SK-N-SH (cell line): Measurements from ENCODE around the gene LCN2. TPM values are rescaled to one million over a fixed set of nuclear protein-coding genes. Genes with fewer than 3 reads are reported as not detected.

Source experiments
- CTCF ChIA-PET: fragments of 300-600, 350-600 bp; formaldehyde crosslinking; extraction: SDS; loops from one replicate; lab custom pipeline; 2021; lab: Yijun Ruan, JAX
- POLR2A ChIA-PET: fragments of 350-600 bp; sonication (Branson Sonifier 250); formaldehyde crosslinking; extraction: SDS; loops from one replicate; lab custom pipeline; 2020; ENCODE audit warnings: antibody characterized with exemption, inconsistent platforms; lab: Yijun Ruan, JAX
- DNase-seq: peaks from one replicate; pipeline ENCODE4 v3.0.0; 2012
- H2AFZ ChIP-seq: fragments of 200-600 bp; sonication (generic); 2 replicates; pipeline ENCODE4 v1.8.1; 2016; ENCODE audit warnings: antibody characterized with exemption, mild to moderate bottlenecking, low read depth
- H3F3A ChIP-seq: fragments of 200-600 bp; sonication (generic); replicated peaks from 2 replicates; pipeline ENCODE3; 2016; ENCODE audit warnings: antibody characterized with exemption, mild to moderate bottlenecking; ENCODE audit not compliant: insufficient read depth
- H3K27ac ChIP-seq, 2 experiments: fragments of 200-500 bp in 1 of 2; fragments of 200-600 bp in 1 of 2; sonication (Bioruptor generic) in 1 of 2; sonication (generic), shearing (Covaris generic) in 1 of 2; 2 replicates each; pipeline versions ENCODE4 v1.5.1 to v1.6.1; 2014 to 2016; ENCODE audit warnings: low read depth in 2 of 2, inconsistent platforms in 1 of 2, low read length in 1 of 2, mild to moderate bottlenecking in 1 of 2, mixed read lengths in 1 of 2
- H3K27me3 ChIP-seq: fragments of 200-600 bp; sonication (generic), shearing (Covaris generic); 2 replicates; pipeline ENCODE4 v1.6.1; 2016; ENCODE audit warnings: mixed run types; ENCODE audit not compliant: insufficient read depth
- H3K36me3 ChIP-seq, 2 experiments: fragments of 200-500 bp in 1 of 2; fragments of 200-600 bp in 1 of 2; sonication (Bioruptor generic) in 1 of 2; sonication (generic) in 1 of 2; replicated peaks in 1 of 2; 2 replicates each; pipeline versions ENCODE3 to v1.5.1; 2014 to 2016; ENCODE audit warnings: low read length in 1 of 2, mild to moderate bottlenecking in 1 of 2; ENCODE audit not compliant: insufficient read depth in 2 of 2, control insufficient read depth in 1 of 2
- H3K4me1 ChIP-seq, 2 experiments: fragments of 200-500 bp in 1 of 2; fragments of 200-600 bp in 1 of 2; sonication (Bioruptor generic) in 1 of 2; sonication (generic), shearing (Covaris generic) in 1 of 2; 2 replicates each; pipeline versions ENCODE4 v1.5.1 to v1.6.1; 2014 to 2016; ENCODE audit warnings: low read depth in 1 of 2, low read length in 1 of 2, mixed run types in 1 of 2; ENCODE audit not compliant: insufficient read depth in 2 of 2, control insufficient read depth in 1 of 2
- H3K4me2 ChIP-seq: fragments of 200-600 bp; sonication (generic), shearing (Covaris generic); 2 replicates; pipeline ENCODE4 v1.6.1; 2017; ENCODE audit warnings: mixed run types
- H3K4me3 ChIP-seq, 2 experiments: fragments of 200-500 bp in 1 of 2; fragments of 200-600 bp in 1 of 2; sonication (Bioruptor generic) in 1 of 2; sonication (generic), shearing (Covaris generic) in 1 of 2; 2 replicates each; pipeline versions ENCODE4 v1.5.1 to v1.8.1; 2014 to 2016; ENCODE audit warnings: low read depth in 2 of 2, inconsistent platforms in 1 of 2, low read length in 1 of 2, mild to moderate bottlenecking in 1 of 2, mixed read lengths in 1 of 2, moderate library complexity in 1 of 2
- H3K79me2 ChIP-seq: fragments of 200-600 bp; sonication (generic); 2 replicates; pipeline ENCODE4 v1.8.1; 2017; ENCODE audit warnings: mild to moderate bottlenecking; ENCODE audit not compliant: insufficient read depth
- H3K9ac ChIP-seq: fragments of 200-600 bp; sonication (generic); 2 replicates; pipeline ENCODE4 v1.6.1; 2017; ENCODE audit warnings: mixed run types
- H3K9me2 ChIP-seq: fragments of 200-600 bp; sonication (generic); 2 replicates; pipeline ENCODE4 v1.6.1; 2017; ENCODE audit warnings: mixed run types
- H3K9me3 ChIP-seq: fragments of 200-600 bp; sonication (generic); 2 replicates; pipeline ENCODE4 v1.6.1; 2017; ENCODE audit warnings: mixed run types, mild to moderate bottlenecking, moderate library complexity
- H4K20me1 ChIP-seq: fragments of 200-600 bp; sonication (generic); 2 replicates; pipeline ENCODE4 v1.6.1; 2017; ENCODE audit warnings: mild to moderate bottlenecking, mixed run types; ENCODE audit not compliant: insufficient read depth
- CHD2 ChIP-seq: fragments of 150-350 bp; IDR thresholded peaks from 2 replicates; pipeline ENCODE4 v1.6.1; 2018; ENCODE audit warnings: low read length; ENCODE audit not compliant: partially characterized antibody
- CTCF ChIP-seq: fragments of 200-600 bp; sonication (generic); IDR thresholded peaks from 2 replicates; pipeline ENCODE4 v1.6.1; 2017; ENCODE audit warnings: antibody characterized with exemption, mild to moderate bottlenecking, moderate library complexity
- ELF1 ChIP-seq: IDR thresholded peaks from 2 replicates; pipeline ENCODE4 v1.4.0; 2012
- EZH2phosphoT487 ChIP-seq: fragments of 200-600 bp; sonication (generic); IDR thresholded peaks from 2 replicates; pipeline ENCODE4 v1.6.1; 2017; ENCODE audit warnings: low read depth, mixed run types, mild to moderate bottlenecking, antibody characterized with exemption, moderate library complexity, borderline replicate concordance
- FOSL2 ChIP-seq: IDR thresholded peaks from 2 replicates; pipeline ENCODE4 v1.4.0; 2012; ENCODE audit warnings: low read depth, mild to moderate bottlenecking, moderate library complexity, borderline replicate concordance
- FOXJ3 ChIP-seq: sonication (generic); formaldehyde crosslinking; IDR thresholded peaks from 2 replicates; pipeline ENCODE4 v1.5.1; 2020; ENCODE audit warnings: mild to moderate bottlenecking, missing genetic modification reagents
- JUND ChIP-seq: IDR thresholded peaks from 2 replicates; pipeline ENCODE4 v1.4.0; 2012
- MXI1 ChIP-seq: IDR thresholded peaks from 2 replicates; pipeline ENCODE4 v1.6.1; 2012; ENCODE audit warnings: mild to moderate bottlenecking, low read depth, low read length, improper control_type of control experiment
- NFIC ChIP-seq: IDR thresholded peaks from 2 replicates; pipeline ENCODE4 v1.4.0; 2012; ENCODE audit warnings: borderline replicate concordance
- POLR2AphosphoS5 ChIP-seq: IDR thresholded peaks from 2 replicates; pipeline ENCODE4 v1.6.1; 2012; ENCODE audit warnings: low read depth, low read length
- RAD21 ChIP-seq: IDR thresholded peaks from 2 replicates; pipeline ENCODE4 v1.6.1; 2012; ENCODE audit warnings: mild to moderate bottlenecking, low read length
- TAF1 ChIP-seq: IDR thresholded peaks from 2 replicates; pipeline ENCODE4 v1.6.1; 2012; ENCODE audit warnings: low read depth, mild to moderate bottlenecking, low read length, moderate library complexity, borderline replicate concordance
- TCF12 ChIP-seq: IDR thresholded peaks from 2 replicates; pipeline ENCODE4 v1.4.0; 2012
- USF1 ChIP-seq: IDR thresholded peaks from 2 replicates; pipeline ENCODE4 v1.4.0; 2012; ENCODE audit warnings: low read depth, borderline replicate concordance
- YY1 ChIP-seq: IDR thresholded peaks from 2 replicates; pipeline ENCODE4 v1.4.0; 2012; ENCODE audit warnings: low read depth, mild to moderate bottlenecking
- WGBS: methylation state at CpG from one replicate; pipeline ENCODE4 v1.1.6; 2017; ENCODE audit warnings: low lambda C conversion rate; 5-methylcytosine and 5-hydroxymethylcytosine counted together
- polyA plus RNA-seq, 3 experiments: library from polyadenylated mRNA; depleted of rRNA; stranded (reverse); fragments of >200 nt; gene quantifications; 2 replicates each; pipeline ENCODE4 v1.2.3, GENCODE V29; 2012
- TF ChIP-seq, protein P1 (sequence below): fragments of 150-350 bp; IDR thresholded peaks from 2 replicates; pipeline ENCODE4 v1.6.1; 2017; ENCODE audit warnings: antibody characterized with exemption, low read length, low read depth, borderline replicate concordance
- TF ChIP-seq, protein P2 (sequence below): fragments of 150-350 bp; IDR thresholded peaks from 2 replicates; pipeline ENCODE4 v1.6.1; 2016; ENCODE audit warnings: mild to moderate bottlenecking, low read depth, low read length
- TF ChIP-seq, protein P3 (sequence below): IDR thresholded peaks from 2 replicates; pipeline ENCODE4 v1.6.1; 2012; ENCODE audit warnings: mild to moderate bottlenecking, low read depth, low read length, moderate library complexity

Gene LCN2
- polyA plus RNA-seq, 1 of the 3 experiments (the other 2 are of a cell fraction) = not detected

- ChIA-PET CTCF (interaction anchor here (1.5 kb wide), 1 partner anchor 46 kb away, joined by 5 read pairs; no protein-coding TSS in a partner anchor), POLR2A (no interaction called here)
- no peak overlapping the region for H3K27ac ChIP-seq
- peaks cover 6% of the 10 kb centered on the region for H3F3A ChIP-seq
- H3K9me3 ChIP-seq = no peaks in the 10 kb centered on the region
- TF ChIP-seq RAD21 (no peak), EZH2phosphoT487 (no peak), NFIC (no peak), TAF1 (no peak), CHD2 (no peak), FOSL2 (no peak), CTCF (no peak), MXI1 (no peak), FOXJ3 (CRISPR knock-in tag) (no peak), TCF12 (no peak), POLR2AphosphoS5 (no peak), YY1 (no peak), USF1 (no peak), ELF1 (no peak), JUND (no peak)
- TF ChIP-seq, protein P1, sequence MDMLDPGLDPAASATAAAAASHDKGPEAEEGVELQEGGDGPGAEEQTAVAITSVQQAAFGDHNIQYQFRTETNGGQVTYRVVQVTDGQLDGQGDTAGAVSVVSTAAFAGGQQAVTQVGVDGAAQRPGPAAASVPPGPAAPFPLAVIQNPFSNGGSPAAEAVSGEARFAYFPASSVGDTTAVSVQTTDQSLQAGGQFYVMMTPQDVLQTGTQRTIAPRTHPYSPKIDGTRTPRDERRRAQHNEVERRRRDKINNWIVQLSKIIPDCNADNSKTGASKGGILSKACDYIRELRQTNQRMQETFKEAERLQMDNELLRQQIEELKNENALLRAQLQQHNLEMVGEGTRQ = no peak
- TF ChIP-seq, protein P2, sequence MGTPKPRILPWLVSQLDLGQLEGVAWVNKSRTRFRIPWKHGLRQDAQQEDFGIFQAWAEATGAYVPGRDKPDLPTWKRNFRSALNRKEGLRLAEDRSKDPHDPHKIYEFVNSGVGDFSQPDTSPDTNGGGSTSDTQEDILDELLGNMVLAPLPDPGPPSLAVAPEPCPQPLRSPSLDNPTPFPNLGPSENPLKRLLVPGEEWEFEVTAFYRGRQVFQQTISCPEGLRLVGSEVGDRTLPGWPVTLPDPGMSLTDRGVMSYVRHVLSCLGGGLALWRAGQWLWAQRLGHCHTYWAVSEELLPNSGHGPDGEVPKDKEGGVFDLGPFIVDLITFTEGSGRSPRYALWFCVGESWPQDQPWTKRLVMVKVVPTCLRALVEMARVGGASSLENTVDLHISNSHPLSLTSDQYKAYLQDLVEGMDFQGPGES = no peak
- TF ChIP-seq, protein P3, sequence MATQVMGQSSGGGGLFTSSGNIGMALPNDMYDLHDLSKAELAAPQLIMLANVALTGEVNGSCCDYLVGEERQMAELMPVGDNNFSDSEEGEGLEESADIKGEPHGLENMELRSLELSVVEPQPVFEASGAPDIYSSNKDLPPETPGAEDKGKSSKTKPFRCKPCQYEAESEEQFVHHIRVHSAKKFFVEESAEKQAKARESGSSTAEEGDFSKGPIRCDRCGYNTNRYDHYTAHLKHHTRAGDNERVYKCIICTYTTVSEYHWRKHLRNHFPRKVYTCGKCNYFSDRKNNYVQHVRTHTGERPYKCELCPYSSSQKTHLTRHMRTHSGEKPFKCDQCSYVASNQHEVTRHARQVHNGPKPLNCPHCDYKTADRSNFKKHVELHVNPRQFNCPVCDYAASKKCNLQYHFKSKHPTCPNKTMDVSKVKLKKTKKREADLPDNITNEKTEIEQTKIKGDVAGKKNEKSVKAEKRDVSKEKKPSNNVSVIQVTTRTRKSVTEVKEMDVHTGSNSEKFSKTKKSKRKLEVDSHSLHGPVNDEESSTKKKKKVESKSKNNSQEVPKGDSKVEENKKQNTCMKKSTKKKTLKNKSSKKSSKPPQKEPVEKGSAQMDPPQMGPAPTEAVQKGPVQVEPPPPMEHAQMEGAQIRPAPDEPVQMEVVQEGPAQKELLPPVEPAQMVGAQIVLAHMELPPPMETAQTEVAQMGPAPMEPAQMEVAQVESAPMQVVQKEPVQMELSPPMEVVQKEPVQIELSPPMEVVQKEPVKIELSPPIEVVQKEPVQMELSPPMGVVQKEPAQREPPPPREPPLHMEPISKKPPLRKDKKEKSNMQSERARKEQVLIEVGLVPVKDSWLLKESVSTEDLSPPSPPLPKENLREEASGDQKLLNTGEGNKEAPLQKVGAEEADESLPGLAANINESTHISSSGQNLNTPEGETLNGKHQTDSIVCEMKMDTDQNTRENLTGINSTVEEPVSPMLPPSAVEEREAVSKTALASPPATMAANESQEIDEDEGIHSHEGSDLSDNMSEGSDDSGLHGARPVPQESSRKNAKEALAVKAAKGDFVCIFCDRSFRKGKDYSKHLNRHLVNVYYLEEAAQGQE = no peak
- TF ChIP-seq, all 33 proteins: peak for 0
- H3K4me3 ChIP-seq = no peak overlapping the region
- H2AFZ ChIP-seq = no peak overlapping the region
- H3K79me2 ChIP-seq = peaks cover 11% of the 10 kb centered on the region
- H3K4me1 ChIP-seq = peaks cover 0 to 12% of the 10 kb centered on the region in 2 experiments; a peak in 2 of 4 replicates
- H3K27me3 ChIP-seq = no peaks in the 10 kb centered on the region
- no peaks in the 10 kb centered on the region for H3K9me2 ChIP-seq
- no peak for DNase-seq
- H4K20me1 ChIP-seq = no peaks in the 10 kb centered on the region
- WGBS = 96% methylated on average over 5 of the region's 10 CpGs
- no peak overlapping the region for H3K9ac ChIP-seq
- no peak overlapping the region for H3K4me2 ChIP-seq
- H3K36me3 ChIP-seq = peaks cover 4 to 45% of the 10 kb centered on the region in 2 experiments
These were observed 14.5 kb downstream of the LCN2 start for GRCh38 chr9:128163523-128164306.
